BLaER1 treated with 17β-estradiol and CSF1 and Interleukin-3, amounts not matched to agents 10 nM and 100 nM (cell line): ENCODE results near the gene SLC8A1.
A peak's percentile ranks its signal among the peaks of the same experiment; 100 is the strongest.

ENCODE experiments used
- H3K27ac ChIP-seq, 11 experiments: shearing (Covaris generic); formaldehyde crosslinking; 2 replicates each; pipeline ENCODE4 v1.8.1; 2022
- H3K27me3 ChIP-seq, 11 experiments: shearing (Covaris generic); formaldehyde crosslinking; 2 replicates each; pipeline ENCODE4 v1.8.1; 2022
- H3K36me3 ChIP-seq, 11 experiments: shearing (Covaris generic); formaldehyde crosslinking; 2 replicates each; pipeline ENCODE4 v1.8.1; 2022
- H3K4me1 ChIP-seq, 10 experiments: shearing (Covaris generic); formaldehyde crosslinking; 2 replicates each; pipeline ENCODE4 v1.8.1; 2022
- H3K4me2 ChIP-seq, 11 experiments: shearing (Covaris generic); formaldehyde crosslinking; 2 replicates each; pipeline ENCODE4 v1.8.1; 2022
- H3K4me3 ChIP-seq, 10 experiments: shearing (Covaris generic); formaldehyde crosslinking; 2 replicates each; pipeline ENCODE4 v1.8.1; 2022
- H3K9ac ChIP-seq, 11 experiments: shearing (Covaris generic); formaldehyde crosslinking; 2 replicates each; pipeline ENCODE4 v1.8.1; 2022
- H3K9me3 ChIP-seq, 11 experiments: shearing (Covaris generic); formaldehyde crosslinking; replicated peaks in 1 of 11; 2 replicates each; pipeline ENCODE4 v1.8.1; 2022
- H4K20me1 ChIP-seq, 11 experiments: shearing (Covaris generic); formaldehyde crosslinking; 2 replicates each; pipeline ENCODE4 v1.8.1; 2022
- Cebpa-rat ChIP-seq, 11 experiments: shearing (Covaris generic); IDR thresholded peaks; 2 replicates each; pipeline ENCODE4 v1.8.1; 2022

Gene SLC8A1

GRCh38 chr2:40380721-40381120 lies 71.2 kb downstream of the SLC8A1 start:
- H4K20me1 ChIP-seq, result no peaks in the 10 kb centered on the region
- H3K4me2 ChIP-seq, result no peak overlapping the region
- peaks cover 47 to 73% (median 56%) of the 10 kb centered on the region in 11 experiments for H3K9me3 ChIP-seq

DNA sequence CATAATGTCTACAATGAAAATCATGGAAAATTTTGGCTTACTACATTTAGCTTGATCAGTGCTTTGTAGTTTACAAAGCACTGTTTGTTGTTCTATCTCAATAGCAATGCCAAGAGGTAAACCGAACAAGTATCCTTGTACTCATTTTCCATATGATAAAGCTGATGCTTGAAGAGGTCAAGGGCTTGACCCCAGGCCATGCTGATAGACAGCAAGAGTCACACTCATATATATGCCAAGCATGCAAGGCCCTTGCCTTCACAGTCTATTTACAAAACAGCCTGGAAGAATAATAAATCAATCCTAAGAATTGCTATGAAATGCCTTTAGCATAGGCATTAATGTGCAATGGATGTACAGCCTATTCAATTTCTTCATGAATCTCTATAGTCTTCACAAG lies 71.8 kb downstream of the SLC8A1 start:
- no peak for TF ChIP-seq Cebpa-rat (IDR thresholded peaks at IDR 0.05)
- Histone ChIP-seq H3K9me3 (peaks cover 47 to 70% (median 56%) of the 10 kb centered on the region in 11 experiments), H3K4me1 (peaks cover 0 to 13% (median 0%) of the 10 kb centered on the region in 10 experiments; a peak in 4 of 20 replicates), H3K4me3 (no peak overlapping the region), H3K36me3 (peaks cover 26 to 55% (median 33%) of the 10 kb centered on the region in 11 experiments; a peak in 20 of 22 replicates), H3K4me2 (no peak overlapping the region), H3K27me3 (no peaks in the 10 kb centered on the region), H4K20me1 (no peaks in the 10 kb centered on the region), H3K9ac (no peak overlapping the region), H3K27ac (no peak overlapping the region)

More at GRCh38 chr2:40380721-40381120, 71.2 kb downstream of the SLC8A1 start:
- Histone ChIP-seq H3K27ac (no peak overlapping the region), H3K4me3 (no peak overlapping the region; a peak in 1 of 20 replicates), H3K4me1 (peaks cover 0 to 15% (median 0%) of the 10 kb centered on the region in 10 experiments; a peak in 4 of 20 replicates), H3K27me3 (no peaks in the 10 kb centered on the region), H3K9ac (no peak overlapping the region), H3K36me3 (peaks cover 26 to 55% (median 33%) of the 10 kb centered on the region in 11 experiments; a peak in 20 of 22 replicates)
- TF ChIP-seq Cebpa-rat (IDR thresholded peaks at IDR 0.05), result no peak

GRCh38 chr2:40374543-40375240 lies 77.2 kb downstream of the SLC8A1 start:
- Histone ChIP-seq H3K4me2 (no peak overlapping the region), H3K27ac (no peak overlapping the region), H3K4me3 (no peak overlapping the region), H3K36me3 (peaks cover 0 to 20% (median 8%) of the 10 kb centered on the region in 11 experiments; a peak in 11 of 22 replicates), H3K4me1 (peaks cover 3 to 23% (median 15%) of the 10 kb centered on the region in 10 experiments; a peak in 18 of 20 replicates), H4K20me1 (no peaks in the 10 kb centered on the region), H3K9ac (no peak overlapping the region), H3K9me3 (peaks cover 6 to 22% (median 12%) of the 10 kb centered on the region in 11 experiments; a peak in 20 of 22 replicates), H3K27me3 (no peaks in the 10 kb centered on the region)
- TF ChIP-seq Cebpa-rat (IDR thresholded peaks at IDR 0.05), result no peak

DNA sequence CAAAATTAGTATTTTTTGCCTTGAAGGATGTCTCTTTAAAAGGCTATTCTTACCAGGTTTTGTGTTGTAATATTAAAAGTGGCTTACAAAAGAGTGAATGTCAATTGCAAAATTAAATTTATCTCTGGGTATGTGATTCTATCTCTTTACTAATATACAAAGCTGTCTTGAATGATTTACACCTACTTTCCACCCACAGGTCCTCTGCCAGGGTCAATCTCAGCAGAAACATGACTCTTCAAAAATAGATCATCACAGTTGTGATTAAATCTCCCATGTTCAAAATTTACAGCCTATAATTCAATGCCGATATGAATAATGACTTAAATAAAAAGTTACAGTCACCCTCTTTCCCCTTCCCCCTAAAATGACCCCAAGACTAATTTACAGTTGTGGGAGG lies 78.8 kb downstream of the SLC8A1 start:
- Histone ChIP-seq H3K9ac (no peak overlapping the region), H3K27ac (no peak overlapping the region), H3K27me3 (no peaks in the 10 kb centered on the region), H3K9me3 (peaks cover 0 to 19% (median 6%) of the 10 kb centered on the region in 11 experiments; a peak in 9 of 22 replicates), H3K4me2 (no peak overlapping the region; a peak in 1 of 22 replicates), H3K4me1 (peaks cover 3 to 23% (median 16%) of the 10 kb centered on the region in 10 experiments; a peak in 18 of 20 replicates), H4K20me1 (no peaks in the 10 kb centered on the region), H3K36me3 (peaks cover 0 to 12% (median 4%) of the 10 kb centered on the region in 11 experiments; a peak in 7 of 22 replicates), H3K4me3 (no peak overlapping the region)
- TF ChIP-seq Cebpa-rat (IDR thresholded peaks at IDR 0.05), result no peak

DNA sequence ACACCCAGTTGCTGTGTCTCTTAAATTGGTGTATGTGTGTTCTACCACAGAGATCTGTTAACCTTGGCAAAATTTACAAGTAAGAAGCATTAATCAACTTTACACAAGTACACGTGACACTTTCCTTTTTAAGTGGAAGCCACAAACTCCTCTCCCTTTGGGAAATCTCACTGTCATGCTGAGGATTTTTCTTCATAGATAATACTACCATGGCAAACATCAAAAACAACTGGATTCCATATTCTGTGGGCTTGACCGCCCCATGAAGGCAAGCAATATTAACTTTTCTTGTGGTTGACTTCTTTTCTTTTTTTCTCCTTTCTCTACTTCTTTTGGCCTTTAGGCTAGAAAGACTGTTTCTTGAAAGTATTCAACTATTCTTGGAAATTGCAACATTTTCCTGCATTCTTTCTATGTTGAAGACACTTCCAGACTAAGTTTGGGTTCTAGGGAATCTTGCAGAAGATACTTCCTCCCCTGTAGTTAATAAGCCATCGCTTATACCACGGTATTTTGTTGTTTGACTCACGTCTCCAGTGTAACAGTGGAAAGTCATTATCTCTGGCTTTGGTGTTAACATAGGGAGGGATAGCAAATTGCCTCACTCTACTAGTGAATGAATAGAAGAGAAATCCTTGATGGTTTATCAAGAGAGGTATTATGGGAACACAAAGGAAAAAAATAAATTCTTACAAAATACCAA lies 79.5 kb downstream of the SLC8A1 start:
- no peaks in the 10 kb centered on the region for H3K27me3 ChIP-seq
- peaks cover 0 to 22% (median 10%) of the 10 kb centered on the region in 11 experiments; a peak in 11 of 22 replicates for H3K9me3 ChIP-seq
- peaks cover 3 to 25% (median 16%) of the 10 kb centered on the region in 10 experiments; a peak in 18 of 20 replicates for H3K4me1 ChIP-seq
- no peak for TF ChIP-seq Cebpa-rat (IDR thresholded peaks at IDR 0.05)
- no peak overlapping the region for H3K4me3 ChIP-seq
- H3K9ac ChIP-seq, result no peak overlapping the region
- peak overlapping the region in 9 of 11 experiments; percentile 3 to 59 (median 38); a peak in 14 of 22 replicates for H3K4me2 ChIP-seq
- H3K36me3 ChIP-seq, result peaks cover 0 to 8% (median 1%) of the 10 kb centered on the region in 11 experiments; a peak in 5 of 22 replicates
- H4K20me1 ChIP-seq, result no peaks in the 10 kb centered on the region
- no peak overlapping the region for H3K27ac ChIP-seq

- TF ChIP-seq Cebpa-rat (IDR thresholded peaks at IDR 0.05), result no peak
- Histone ChIP-seq H3K4me2 (peak overlapping the region in 8 of 11 experiments; percentile 3 to 59 (median 40); a peak in 14 of 22 replicates), H3K27ac (no peak overlapping the region), H3K4me3 (no peak overlapping the region), H3K9me3 (peaks cover 0 to 19% (median 8%) of the 10 kb centered on the region in 11 experiments; a peak in 10 of 22 replicates), H3K36me3 (peaks cover 0 to 7% (median 0%) of the 10 kb centered on the region in 11 experiments; a peak in 2 of 22 replicates), H3K4me1 (peaks cover 3 to 32% (median 20%) of the 10 kb centered on the region in 10 experiments; a peak in 18 of 20 replicates), H4K20me1 (no peaks in the 10 kb centered on the region), H3K27me3 (no peaks in the 10 kb centered on the region), H3K9ac (no peak overlapping the region)
Observed at GRCh38 chr2:40371525-40372282, 80.2 kb downstream of the SLC8A1 start.

- Histone ChIP-seq H3K36me3 (peaks cover 0 to 7% (median 0%) of the 10 kb centered on the region in 11 experiments; a peak in 2 of 22 replicates), H3K27ac (no peak overlapping the region), H3K4me2 (peak overlapping the region in 3 of 11 experiments; percentile 2 to 55 (median 10); a peak in 4 of 22 replicates), H3K9me3 (peaks cover 0 to 19% (median 8%) of the 10 kb centered on the region in 11 experiments; a peak in 10 of 22 replicates), H3K9ac (no peak overlapping the region), H3K4me3 (no peak overlapping the region), H3K4me1 (peaks cover 9 to 49% (median 34%) of the 10 kb centered on the region in 10 experiments), H3K27me3 (no peaks in the 10 kb centered on the region), H4K20me1 (no peaks in the 10 kb centered on the region)
- no peak for TF ChIP-seq Cebpa-rat (IDR thresholded peaks at IDR 0.05)
Observed at GRCh38 chr2:40370007-40370395, 81.9 kb downstream of the SLC8A1 start.

- H3K4me1 ChIP-seq, result peaks cover 13 to 51% (median 39%) of the 10 kb centered on the region in 10 experiments
- no peaks in the 10 kb centered on the region for H4K20me1 ChIP-seq
- H3K27ac ChIP-seq, result no peak overlapping the region
- H3K27me3 ChIP-seq, result no peaks in the 10 kb centered on the region
- H3K4me2 ChIP-seq, result no peak overlapping the region; a peak in 1 of 22 replicates
- no peak overlapping the region for H3K9ac ChIP-seq
- peaks cover 0 to 19% (median 8%) of the 10 kb centered on the region in 11 experiments; a peak in 10 of 22 replicates for H3K9me3 ChIP-seq
- H3K36me3 ChIP-seq, result peaks cover 0 to 7% (median 0%) of the 10 kb centered on the region in 11 experiments; a peak in 2 of 22 replicates
- no peak for TF ChIP-seq Cebpa-rat (IDR thresholded peaks at IDR 0.05)
- no peak overlapping the region for H3K4me3 ChIP-seq
Observed at GRCh38 chr2:40369267-40370006, 82.5 kb downstream of the SLC8A1 start.
